ENCODE measurements around the gene MYL12B.
"Not testable (repeated sequence)": the region's sequence is repeated elsewhere in the genome, so short reads cannot be mapped to it uniquely, and the experiment has no call there.

The MYL12B gene

GRCh38 chr18:3269914-3270299 is 8.0 kb downstream of the MYL12B start:
- peak overlapping the region; percentile 52 for H3K27ac ChIP-seq
- no peak for DNase-seq (ENCODE audit: low read depth, low spot score)

GRCh38 chr18:3273042-3273441 is 11.1 kb downstream of the MYL12B start:
- no peak overlapping the region for H3K27ac ChIP-seq

More at GRCh38 chr18:3269914-3270299, 8.0 kb downstream of the MYL12B start:
- Histone ChIP-seq H3K36me3 (ENCODE audit: insufficient read depth, low read length) (peaks cover 34% of the 10 kb centered on the region), H3K9me3 (ENCODE audit: low read depth, low read length) (no peaks in the 10 kb centered on the region), H3K9ac (ENCODE audit: insufficient read length) (no peak overlapping the region), H3K4me3 (no peak overlapping the region)
- TF ChIP-seq FOXP2 (optimal IDR thresholded peaks at IDR 0.05; ENCODE audit: control extremely low read depth, extremely low read length, insufficient read depth) (no peak), EZH2 (IDR thresholded peaks at IDR 0.05) (no peak), POLR2AphosphoS5 (IDR thresholded peaks at IDR 0.05; ENCODE audit: borderline replicate concordance, low read depth, low read length) (no peak)

GRCh38 chr18:3277643-3278213 is 15.8 kb downstream of the MYL12B start:
- DNase-seq (ENCODE audit: low read depth, low spot score); H3K9ac ChIP-seq (ENCODE audit: insufficient read length); H3K4me3 ChIP-seq; H3K9me3 ChIP-seq (ENCODE audit: low read depth, low read length); H3K27ac ChIP-seq: not testable (repeated sequence)
- H3K36me3 ChIP-seq (ENCODE audit: insufficient read depth, low read length), result peaks cover 57% of the 10 kb centered on the region

More at GRCh38 chr18:3273042-3273441, 11.1 kb downstream of the MYL12B start:
- H3K4me3 ChIP-seq, result no peak overlapping the region
- no peaks in the 10 kb centered on the region for H3K9me3 ChIP-seq (ENCODE audit: low read depth, low read length)
- DNase-seq (ENCODE audit: low read depth, low spot score), result no peak
- peaks cover 62% of the 10 kb centered on the region for H3K36me3 ChIP-seq (ENCODE audit: insufficient read depth, low read length)
- H3K9ac ChIP-seq (ENCODE audit: insufficient read length), result no peak overlapping the region
- TF ChIP-seq POLR2AphosphoS5 (IDR thresholded peaks at IDR 0.05; ENCODE audit: borderline replicate concordance, low read depth, low read length) (no peak), FOXP2 (optimal IDR thresholded peaks at IDR 0.05; ENCODE audit: control extremely low read depth, extremely low read length, insufficient read depth) (no peak), EZH2 (IDR thresholded peaks at IDR 0.05) (no peak)

- Histone ChIP-seq H3K36me3 (ENCODE audit: insufficient read depth, low read length) (peaks cover 39% of the 10 kb centered on the region), H3K9me3 (ENCODE audit: low read depth, low read length) (no peaks in the 10 kb centered on the region), H3K4me3 (no peak overlapping the region), H3K27ac (peak overlapping the region; percentile 99), H3K9ac (ENCODE audit: insufficient read length) (peak overlapping the region; percentile 24)
- TF ChIP-seq EZH2 (IDR thresholded peaks at IDR 0.05) (no peak), POLR2AphosphoS5 (IDR thresholded peaks at IDR 0.05; ENCODE audit: borderline replicate concordance, low read depth, low read length) (no peak; the same call in 1 of the 2 replicates), FOXP2 (optimal IDR thresholded peaks at IDR 0.05; ENCODE audit: control extremely low read depth, extremely low read length, insufficient read depth) (no peak)
- DNase-seq (ENCODE audit: low read depth, low spot score), result no peak
Measured at GRCh38 chr18:3279201-3280185, 17.6 kb downstream of the MYL12B start.

- peak; percentile 97 for DNase-seq (ENCODE audit: low read depth, low spot score)
- H3K4me3 ChIP-seq, result no peak overlapping the region
- peak overlapping the region; percentile 99 for H3K27ac ChIP-seq
- H3K9me3 ChIP-seq (ENCODE audit: low read depth, low read length), result no peaks in the 10 kb centered on the region
- peaks cover 17% of the 10 kb centered on the region for H3K36me3 ChIP-seq (ENCODE audit: insufficient read depth, low read length)
- TF ChIP-seq POLR2AphosphoS5 (IDR thresholded peaks at IDR 0.05; ENCODE audit: borderline replicate concordance, low read depth, low read length), result peak; percentile 59; the same call in 1 of the 2 replicates
- TF ChIP-seq FOXP2 (optimal IDR thresholded peaks at IDR 0.05; ENCODE audit: control extremely low read depth, extremely low read length, insufficient read depth), result no peak
- TF ChIP-seq EZH2 (IDR thresholded peaks at IDR 0.05), result no peak
- no peak overlapping the region for H3K9ac ChIP-seq (ENCODE audit: insufficient read length)
Measured at GRCh38 chr18:3281456-3282400, 19.8 kb downstream of the MYL12B start.

DNA sequence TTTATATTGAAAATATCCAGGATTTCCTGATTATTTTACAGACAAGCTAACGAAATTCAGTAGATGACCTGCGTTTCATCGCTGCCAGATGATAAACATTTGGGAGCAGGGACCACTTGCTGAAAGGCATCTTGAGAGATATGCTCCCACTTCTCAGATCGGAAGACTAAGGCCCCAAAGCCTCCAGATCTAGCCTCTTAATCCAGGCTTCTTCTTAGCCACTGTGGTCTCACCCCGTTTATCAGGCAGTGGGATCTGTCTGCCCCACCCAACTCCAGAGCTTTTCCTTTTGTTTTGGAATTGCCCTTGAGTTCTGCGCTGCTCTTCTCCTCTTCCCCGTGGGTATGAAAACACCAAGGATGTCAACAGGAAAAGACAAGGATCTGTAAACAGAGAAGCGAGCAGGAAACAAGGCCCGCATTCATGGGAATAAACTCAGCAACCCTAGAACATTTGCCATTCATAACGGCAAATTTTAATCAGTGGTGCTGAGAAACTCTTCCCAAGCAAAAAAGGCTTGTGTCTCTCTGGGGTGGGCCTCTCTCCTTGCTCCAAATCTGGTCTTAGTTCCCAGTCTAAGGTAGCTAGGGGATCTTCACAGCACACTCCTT is 21.4 kb downstream of the MYL12B start:
- Histone ChIP-seq H3K27ac (peak overlapping the region; percentile 99), H3K9me3 (ENCODE audit: low read depth, low read length) (no peaks in the 10 kb centered on the region), H3K9ac (ENCODE audit: insufficient read length) (peak overlapping the region; percentile 60), H3K36me3 (ENCODE audit: insufficient read depth, low read length) (peaks cover 4% of the 10 kb centered on the region), H3K4me3 (no peak overlapping the region)
- no peak for DNase-seq (ENCODE audit: low read depth, low spot score)
- TF ChIP-seq EZH2 (IDR thresholded peaks at IDR 0.05) (no peak), POLR2AphosphoS5 (IDR thresholded peaks at IDR 0.05; ENCODE audit: borderline replicate concordance, low read depth, low read length) (no peak), FOXP2 (optimal IDR thresholded peaks at IDR 0.05; ENCODE audit: control extremely low read depth, extremely low read length, insufficient read depth) (no peak)

GRCh38 chr18:3283908-3284307 is 22.0 kb downstream of the MYL12B start:
- H3K4me3 ChIP-seq, result no peak overlapping the region
- no peaks in the 10 kb centered on the region for H3K9me3 ChIP-seq (ENCODE audit: low read depth, low read length)
- H3K9ac ChIP-seq (ENCODE audit: insufficient read length), result peak overlapping the region; percentile 7
- H3K36me3 ChIP-seq (ENCODE audit: insufficient read depth, low read length), result no peaks in the 10 kb centered on the region
- no peak for DNase-seq (ENCODE audit: low read depth, low spot score)
- peak overlapping the region; percentile 99 for H3K27ac ChIP-seq
- TF ChIP-seq EZH2 (IDR thresholded peaks at IDR 0.05) (no peak), FOXP2 (optimal IDR thresholded peaks at IDR 0.05; ENCODE audit: control extremely low read depth, extremely low read length, insufficient read depth) (no peak), POLR2AphosphoS5 (IDR thresholded peaks at IDR 0.05; ENCODE audit: borderline replicate concordance, low read depth, low read length) (no peak)
